Esophagus squamous epithelium (tissue), 5 donors: ENCODE data around the gene FBXO30. TPM values are rescaled to one million over a fixed set of nuclear protein-coding genes. Genes with fewer than 3 reads are reported as not detected.

Experiments
- DNase-seq: peaks from one replicate; lab custom pipeline; 2025; lab: John Stamatoyannopoulos, UW
- H3K27ac ChIP-seq, 4 donors: fragments of 200-600 bp; sonication (generic); one replicate each; pipeline ENCODE4 v1.5.1; 2016 to 2019; ENCODE audit warnings: mild to moderate bottlenecking in 1 of 4
- H3K27me3 ChIP-seq, 4 donors: fragments of 200-600 bp; sonication (generic); 1 replicate in 3 of 4; 2 replicates in 1 of 4; pipeline versions ENCODE4 v1.5.1 to v1.6.0; 2017 to 2021; ENCODE audit warnings: antibody characterized with exemption in 1 of 4
- H3K36me3 ChIP-seq, 3 donors: fragments of 200-600 bp; sonication (generic); one replicate each; pipeline ENCODE4 v1.5.1; 2016 to 2019
- H3K4me1 ChIP-seq, 3 donors: fragments of 200-600 bp; sonication (generic); one replicate each; pipeline ENCODE4 v1.5.1; 2017 to 2019
- H3K4me3 ChIP-seq, 4 donors: fragments of 200-600 bp; sonication (generic); 1 replicate in 3 of 4; 2 replicates in 1 of 4; pipeline ENCODE4 v1.5.1; 2016 to 2019; ENCODE audit warnings: mild to moderate bottlenecking in 2 of 4, moderate library complexity in 1 of 4
- H3K9me3 ChIP-seq, 3 donors: fragments of 200-600 bp; sonication (generic); one replicate each; pipeline ENCODE4 v1.5.1; 2016 to 2019
- POLR2A ChIP-seq, 4 donors: fragments of 450-650 bp; IDR thresholded peaks; one replicate each; pipeline ENCODE4 v1.6.1; 2017; ENCODE audit warnings: antibody characterized with exemption in 4 of 4, mild to moderate bottlenecking in 4 of 4, moderate library complexity in 3 of 4
- WGBS, 2 donors: methylation state at CpG; one replicate each; pipeline ENCODE4 v1.1.5; 2018; 5-methylcytosine and 5-hydroxymethylcytosine counted together
- intact Hi-C: fragments of 100-400 bp; cut with DNase I; formaldehyde crosslinking; loops from one replicate; pipeline ENCODE4 v1.15.0; 2022
- total RNA-seq, 4 donors: library from RNA; depleted of rRNA; stranded (reverse); fragments of >200 nt; gene quantifications; one replicate each; pipeline ENCODE4 v1.1.0, GENCODE V29; 2016
- TF ChIP-seq, protein P1 (sequence below), 6 experiments: fragments of 450-650 bp in 4 of 6; fragments of 200-600 bp in 2 of 6; sonication (generic) in 2 of 6; IDR thresholded peaks; one replicate each; pipeline ENCODE4 v1.5.1; 2016 to 2019; ENCODE audit warnings: antibody characterized with exemption in 6 of 6, mild to moderate bottlenecking in 4 of 6, moderate library complexity in 4 of 6
- donor health status: DM: yes; HTN: yes; CAD: no.

The FBXO30 gene
- total RNA-seq, 4 donors from 2014 or later, result 4.1 to 23.7 (median 9.0) TPM

DNA sequence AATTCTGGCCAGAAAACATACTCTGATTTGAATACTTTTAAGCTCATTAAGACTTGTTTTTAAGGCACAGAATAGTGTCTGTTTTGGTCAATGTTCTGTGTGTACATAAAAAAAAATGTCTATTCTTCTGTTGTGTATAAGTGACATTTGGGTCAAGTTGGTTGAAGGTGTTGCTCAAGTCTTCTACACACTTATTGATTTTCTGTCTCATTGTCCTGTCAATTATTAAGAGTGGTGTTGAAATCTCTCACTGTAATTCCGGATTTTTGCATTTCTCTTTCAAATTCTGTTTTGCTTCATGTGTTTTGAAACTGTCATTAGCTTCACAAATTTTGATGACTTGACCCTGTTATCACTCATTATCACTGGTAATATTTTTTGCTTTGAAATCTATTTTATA, 41.7 kb downstream of the FBXO30 start:
- 64 to 71% methylated on average over 1 of the region's 1 CpG for WGBS, 2 donors
- Histone ChIP-seq H3K9me3 (peaks cover 0 to under 1% (median 0%) of the 10 kb centered on the region in 3 donors), H3K4me1 (no peaks in the 10 kb centered on the region), H3K36me3 (no peaks in the 10 kb centered on the region), H3K27me3 (no peaks in the 10 kb centered on the region), H3K4me3 (no peak overlapping the region), H3K27ac (no peak overlapping the region)
- intact Hi-C loops, result no loop called here
- TF ChIP-seq, protein P1, sequence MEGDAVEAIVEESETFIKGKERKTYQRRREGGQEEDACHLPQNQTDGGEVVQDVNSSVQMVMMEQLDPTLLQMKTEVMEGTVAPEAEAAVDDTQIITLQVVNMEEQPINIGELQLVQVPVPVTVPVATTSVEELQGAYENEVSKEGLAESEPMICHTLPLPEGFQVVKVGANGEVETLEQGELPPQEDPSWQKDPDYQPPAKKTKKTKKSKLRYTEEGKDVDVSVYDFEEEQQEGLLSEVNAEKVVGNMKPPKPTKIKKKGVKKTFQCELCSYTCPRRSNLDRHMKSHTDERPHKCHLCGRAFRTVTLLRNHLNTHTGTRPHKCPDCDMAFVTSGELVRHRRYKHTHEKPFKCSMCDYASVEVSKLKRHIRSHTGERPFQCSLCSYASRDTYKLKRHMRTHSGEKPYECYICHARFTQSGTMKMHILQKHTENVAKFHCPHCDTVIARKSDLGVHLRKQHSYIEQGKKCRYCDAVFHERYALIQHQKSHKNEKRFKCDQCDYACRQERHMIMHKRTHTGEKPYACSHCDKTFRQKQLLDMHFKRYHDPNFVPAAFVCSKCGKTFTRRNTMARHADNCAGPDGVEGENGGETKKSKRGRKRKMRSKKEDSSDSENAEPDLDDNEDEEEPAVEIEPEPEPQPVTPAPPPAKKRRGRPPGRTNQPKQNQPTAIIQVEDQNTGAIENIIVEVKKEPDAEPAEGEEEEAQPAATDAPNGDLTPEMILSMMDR (IDR thresholded peaks at IDR 0.05), result no peak
- TF ChIP-seq POLR2A (IDR thresholded peaks at IDR 0.05), result no peak
- DNase-seq, result no peak

DNA sequence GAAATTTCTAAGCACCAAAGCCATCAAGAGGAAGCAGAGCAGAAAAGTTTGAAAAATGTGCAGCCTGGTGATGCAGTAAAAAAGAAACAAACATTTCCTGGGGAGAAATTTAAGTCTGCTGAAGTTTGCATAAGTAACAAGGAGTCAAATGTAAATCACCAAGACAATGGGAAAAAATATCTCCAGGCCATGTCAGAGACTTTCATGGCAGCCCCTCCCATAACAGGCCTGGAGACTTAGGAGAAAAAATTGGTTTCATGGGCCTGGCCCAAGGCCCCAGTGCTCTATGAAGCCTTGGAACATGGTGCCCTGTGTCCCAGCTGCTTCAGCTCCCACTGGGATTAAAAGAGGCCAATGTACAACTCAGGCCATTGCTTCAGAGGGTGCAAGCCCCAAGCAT, 49.1 kb downstream of the FBXO30 start:
- no peaks in the 10 kb centered on the region for H3K36me3 ChIP-seq
- TF ChIP-seq, protein P1 (IDR thresholded peaks at IDR 0.05), result no peak
- no peak for TF ChIP-seq POLR2A (IDR thresholded peaks at IDR 0.05)
- intact Hi-C loops, result no loop called here
- no peak overlapping the region for H3K27ac ChIP-seq
- no peak overlapping the region for H3K4me3 ChIP-seq
- no peaks in the 10 kb centered on the region for H3K27me3 ChIP-seq
- H3K4me1 ChIP-seq, result no peaks in the 10 kb centered on the region
- no peaks in the 10 kb centered on the region for H3K9me3 ChIP-seq
- DNase-seq, result no peak

DNA sequence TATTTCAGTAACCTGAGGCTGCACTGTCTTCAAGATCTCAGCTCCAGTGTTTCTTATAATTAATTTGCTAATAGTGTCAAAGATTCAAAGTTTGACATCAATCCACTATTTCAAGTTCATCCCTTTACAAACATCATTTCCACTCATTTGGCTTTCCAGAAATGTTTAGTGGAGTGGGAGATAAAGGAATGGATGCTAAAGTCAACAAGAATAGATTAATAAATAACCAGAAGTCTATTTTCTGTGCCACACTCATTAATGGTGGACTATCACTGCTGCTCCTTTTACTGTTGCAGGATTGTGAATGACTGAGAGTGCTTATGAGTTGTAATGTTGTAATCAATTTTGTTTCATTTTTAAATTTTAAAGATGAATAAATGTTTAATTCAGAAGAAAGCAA, 50.9 kb downstream of the FBXO30 start:
- Histone ChIP-seq H3K4me3 (no peak overlapping the region), H3K9me3 (no peaks in the 10 kb centered on the region), H3K27me3 (no peaks in the 10 kb centered on the region), H3K36me3 (no peaks in the 10 kb centered on the region), H3K27ac (no peak overlapping the region), H3K4me1 (no peaks in the 10 kb centered on the region)
- intact Hi-C loops, result no loop called here
- no peak for TF ChIP-seq POLR2A (IDR thresholded peaks at IDR 0.05)
- TF ChIP-seq, protein P1 (IDR thresholded peaks at IDR 0.05), result no peak
- DNase-seq, result no peak

DNA sequence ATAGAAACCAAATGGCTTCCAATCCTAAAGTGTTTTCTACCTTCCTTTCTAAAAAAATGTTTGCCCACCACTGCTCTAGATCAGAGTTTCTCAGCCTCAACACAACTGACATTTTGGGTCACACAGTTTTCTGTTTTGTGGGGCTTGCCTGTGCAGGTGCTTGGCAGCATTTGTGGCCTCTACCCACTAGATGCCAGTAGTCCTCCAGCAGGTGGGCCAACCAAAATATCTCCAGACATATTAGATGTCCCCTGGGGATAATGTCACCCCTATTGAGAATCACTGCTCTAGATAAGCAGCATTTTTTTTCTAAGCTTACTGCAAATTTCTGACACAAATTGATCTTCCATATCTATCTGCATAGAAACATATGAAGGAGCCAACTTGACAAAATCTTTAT, 53.0 kb downstream of the FBXO30 start:
- H3K9me3 ChIP-seq, result no peaks in the 10 kb centered on the region
- intact Hi-C loops, result no loop called here
- no peaks in the 10 kb centered on the region for H3K36me3 ChIP-seq
- H3K27me3 ChIP-seq, result no peaks in the 10 kb centered on the region
- H3K4me1 ChIP-seq, result no peaks in the 10 kb centered on the region
- H3K27ac ChIP-seq, result no peak overlapping the region
- TF ChIP-seq, protein P1 (IDR thresholded peaks at IDR 0.05), result no peak
- no peak for DNase-seq
- no peak overlapping the region for H3K4me3 ChIP-seq

DNA sequence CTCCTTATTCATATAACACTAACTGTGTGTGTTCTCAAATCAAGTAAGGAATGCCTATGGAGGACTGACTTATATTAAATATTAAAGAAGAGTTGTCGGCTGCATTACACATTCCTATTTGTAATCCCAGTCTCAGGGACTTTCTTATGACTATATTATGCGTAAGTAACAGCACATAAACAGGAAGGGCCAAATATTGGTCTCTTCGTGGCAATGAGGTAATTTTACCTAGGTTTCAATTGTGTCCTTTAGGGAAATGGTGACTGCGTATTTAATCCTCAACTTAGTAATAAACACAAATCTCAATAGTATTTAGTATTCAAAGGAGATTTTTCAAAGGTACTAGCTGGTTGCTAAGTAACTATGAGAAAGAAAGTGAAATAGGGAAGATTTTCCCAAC, 56.5 kb downstream of the FBXO30 start:
- H3K36me3 ChIP-seq, result no peaks in the 10 kb centered on the region
- TF ChIP-seq POLR2A (IDR thresholded peaks at IDR 0.05), result no peak
- TF ChIP-seq, protein P1 (IDR thresholded peaks at IDR 0.05), result no peak
- H3K9me3 ChIP-seq, result no peaks in the 10 kb centered on the region
- H3K4me3 ChIP-seq, result no peak overlapping the region
- H3K4me1 ChIP-seq, result no peaks in the 10 kb centered on the region
- no peaks in the 10 kb centered on the region for H3K27me3 ChIP-seq
- no peak for DNase-seq
- intact Hi-C loops, result no loop called here
- H3K27ac ChIP-seq, result no peak overlapping the region
- WGBS, 2 donors, result 75 to 82% methylated on average over 4 of the region's 4 CpGs
